IMR-90 (cell line): ENCODE data around the gene SLC16A2. TPM values are rescaled to one million over a fixed set of nuclear protein-coding genes. Genes with fewer than 3 reads are reported as not detected.

Experiments used
- ATAC-seq: fragments of 200-7000 bp; cut with Tn5 transposase; 2 replicates; pipeline ENCODE4 v1.9.1; 2020; ENCODE audit warnings: low read depth, mild to moderate bottlenecking, moderate library complexity
- BruUV-seq: library from RNA; stranded (reverse); fragments of 400-500 nt; replicated peaks from 2 replicates; lab custom pipeline; 2021; lab: Mats Ljungman, UMichigan
- CTCF ChIA-PET: fragments of 300-600 bp; formaldehyde crosslinking; extraction: SDS; loops from one replicate; lab custom pipeline; 2021; ENCODE audit warnings: antibody characterized with exemption; lab: Yijun Ruan, JAX
- POLR2A ChIA-PET: fragments of 300-600 bp; sonication (Branson Sonifier 250); formaldehyde crosslinking; loops from one replicate; lab custom pipeline; 2022; ENCODE audit warnings: antibody characterized with exemption; ENCODE audit not compliant: unreplicated experiment; lab: Charles Lee
- DNase-seq: peaks from one replicate; pipeline ENCODE4 v3.0.0; 2013
- H2AFZ ChIP-seq: replicated peaks from 2 replicates; pipeline ENCODE3; 2013; ENCODE audit warnings: low read length, mild to moderate bottlenecking; ENCODE audit not compliant: poor library complexity
- H2AK5ac ChIP-seq: 2 replicates; pipeline ENCODE4 v1.6.1; 2013; ENCODE audit warnings: low read depth, low read length, inconsistent platforms
- H2AK9ac ChIP-seq: replicated peaks from 2 replicates; pipeline ENCODE3; 2013; ENCODE audit warnings: mild to moderate bottlenecking, low read depth, low read length, moderate library complexity; ENCODE audit not compliant: poor library complexity
- H2BK120ac ChIP-seq: 2 replicates; pipeline ENCODE4 v1.6.1; 2013; ENCODE audit warnings: low read depth, low read length, inconsistent platforms
- H2BK15ac ChIP-seq: 3 replicates; pipeline ENCODE4 v1.6.1; 2013; ENCODE audit warnings: low read depth, low read length, inconsistent platforms
- H2BK20ac ChIP-seq: 2 replicates; pipeline ENCODE4 v1.6.1; 2013; ENCODE audit warnings: low read depth, mild to moderate bottlenecking, inconsistent platforms, low read length, moderate library complexity
- H2BK5ac ChIP-seq: 2 replicates; pipeline ENCODE4 v1.6.1; 2013; ENCODE audit warnings: mild to moderate bottlenecking, low read depth, low read length, inconsistent platforms; ENCODE audit not compliant: poor library complexity, severe bottlenecking
- H3K14ac ChIP-seq: replicated peaks from 2 replicates; pipeline ENCODE4 v1.6.1; 2013; ENCODE audit warnings: low read depth, low read length, inconsistent platforms
- H3K18ac ChIP-seq: 2 replicates; pipeline ENCODE4 v1.6.1; 2013; ENCODE audit warnings: low read depth, low read length, control low read depth
- H3K23ac ChIP-seq: 2 replicates; pipeline ENCODE4 v1.6.1; 2013; ENCODE audit warnings: low read depth, low read length, inconsistent platforms
- H3K27ac ChIP-seq: 2 replicates; pipeline ENCODE4 v1.5.1; 2013; ENCODE audit warnings: mild to moderate bottlenecking, control low read depth, low read length; ENCODE audit not compliant: insufficient read depth
- H3K27me3 ChIP-seq: 2 replicates; pipeline ENCODE4 v1.6.1; 2013; ENCODE audit warnings: low read length; ENCODE audit not compliant: control insufficient read depth, insufficient read depth
- H3K36me3 ChIP-seq: 2 replicates; pipeline ENCODE4 v1.6.1; 2013; ENCODE audit warnings: low read length, mixed read lengths; ENCODE audit not compliant: control insufficient read depth, insufficient read depth
- H3K4ac ChIP-seq: 2 replicates; pipeline ENCODE4 v1.6.1; 2013; ENCODE audit warnings: low read depth, low read length, inconsistent platforms
- H3K4me1 ChIP-seq: 2 replicates; pipeline ENCODE4 v1.6.1; 2013; ENCODE audit warnings: low read length, mixed read lengths; ENCODE audit not compliant: control insufficient read depth, insufficient read depth
- H3K4me2 ChIP-seq: 2 replicates; pipeline ENCODE4 v1.6.1; 2013; ENCODE audit warnings: low read depth, mild to moderate bottlenecking, control low read depth, low read length, moderate library complexity
- H3K4me3 ChIP-seq: 2 replicates; pipeline ENCODE4 v1.5.1; 2013; ENCODE audit warnings: low read depth, mild to moderate bottlenecking, control low read depth, low read length, moderate library complexity; ENCODE audit not compliant: insufficient read depth
- H3K56ac ChIP-seq: 2 replicates; pipeline ENCODE4 v1.6.1; 2013; ENCODE audit warnings: low read length, inconsistent platforms; ENCODE audit not compliant: insufficient read depth; ENCODE audit errors: extremely low read depth
- H3K79me1 ChIP-seq, 2 experiments: 2 replicates each; pipeline ENCODE4 v1.6.1; 2013; ENCODE audit warnings: low read length in 2 of 2, inconsistent platforms in 1 of 2, low read depth in 1 of 2
- H3K9ac ChIP-seq: 2 replicates; pipeline ENCODE4 v1.6.1; 2013; ENCODE audit warnings: low read depth, low read length, control low read depth
- H3K9me1 ChIP-seq: 2 replicates; pipeline ENCODE4 v1.6.1; 2013; ENCODE audit warnings: low read length, inconsistent platforms; ENCODE audit not compliant: insufficient read depth
- H3K9me3 ChIP-seq: 2 replicates; pipeline ENCODE4 v1.6.1; 2013; ENCODE audit warnings: low read length; ENCODE audit not compliant: control insufficient read depth, insufficient read depth
- H4K20me1 ChIP-seq: 2 replicates; pipeline ENCODE4 v1.6.1; 2013; ENCODE audit warnings: low read length, inconsistent platforms; ENCODE audit not compliant: insufficient read depth
- H4K5ac ChIP-seq: 2 replicates; pipeline ENCODE4 v1.6.1; 2013; ENCODE audit warnings: mild to moderate bottlenecking, low read depth, low read length, control low read depth
- H4K8ac ChIP-seq, 2 experiments: 2 replicates each; pipeline ENCODE4 v1.6.1; 2013; ENCODE audit warnings: low read depth in 2 of 2, low read length in 2 of 2, control low read depth in 1 of 2, inconsistent platforms in 1 of 2
- H4K91ac ChIP-seq: 2 replicates; pipeline ENCODE4 v1.6.1; 2013; ENCODE audit warnings: low read depth, low read length, inconsistent platforms; ENCODE audit not compliant: insufficient read depth
- BHLHE40 ChIP-seq: fragments of 150-350 bp; IDR thresholded peaks from 2 replicates; pipeline ENCODE4 v1.6.1; 2016; ENCODE audit warnings: mild to moderate bottlenecking, low read depth, low read length
- CEBPB ChIP-seq: IDR thresholded peaks from 2 replicates; pipeline ENCODE4 v1.6.1; 2012; ENCODE audit warnings: low read depth, low read length, improper control_type of control experiment
- CHD1 ChIP-seq: IDR thresholded peaks from 2 replicates; pipeline ENCODE4 v1.6.1; 2012; ENCODE audit warnings: low read depth, low read length, improper control_type of control experiment
- CTCF ChIP-seq: conservative IDR thresholded peaks from 2 replicates; pipeline ENCODE4 v1.5.1; 2012; ENCODE audit warnings: mild to moderate bottlenecking, low read depth, low read length, improper control_type of control experiment
- ELK1 ChIP-seq: fragments of 150-350 bp; IDR thresholded peaks from 2 replicates; pipeline ENCODE4 v1.6.1; 2016; ENCODE audit warnings: low read depth, mild to moderate bottlenecking, low read length, moderate library complexity, borderline replicate concordance
- FOS ChIP-seq: fragments of 150-350 bp; IDR thresholded peaks from 2 replicates; pipeline ENCODE4 v1.6.1; 2016; ENCODE audit warnings: low read depth, low read length
- MAFK ChIP-seq: IDR thresholded peaks from 2 replicates; pipeline ENCODE4 v1.6.1; 2012; ENCODE audit warnings: low read depth, low read length, improper control_type of control experiment
- MAZ ChIP-seq: IDR thresholded peaks from 2 replicates; pipeline ENCODE4 v1.6.1; 2012; ENCODE audit warnings: low read depth, mild to moderate bottlenecking, low read length, improper control_type of control experiment, moderate library complexity, borderline replicate concordance
- MXI1 ChIP-seq: IDR thresholded peaks from 2 replicates; pipeline ENCODE4 v1.6.1; 2012; ENCODE audit warnings: low read depth, mild to moderate bottlenecking, low read length, moderate library complexity, borderline replicate concordance
- NFE2L2 ChIP-seq: fragments of 150-350 bp; IDR thresholded peaks from 2 replicates; pipeline ENCODE4 v1.6.1; 2016; ENCODE audit warnings: low read depth, mild to moderate bottlenecking, low read length
- POLR2A ChIP-seq: IDR thresholded peaks from 2 replicates; pipeline ENCODE4 v1.6.1; 2012; ENCODE audit warnings: mild to moderate bottlenecking, low read depth, low read length
- RAD21 ChIP-seq: IDR thresholded peaks from 2 replicates; pipeline ENCODE4 v1.6.1; 2012; ENCODE audit warnings: low read length, improper control_type of control experiment
- RCOR1 ChIP-seq: IDR thresholded peaks from 2 replicates; pipeline ENCODE4 v1.6.1; 2012; ENCODE audit warnings: mild to moderate bottlenecking, low read length, improper control_type of control experiment; ENCODE audit not compliant: insufficient replicate concordance
- RFX5 ChIP-seq: IDR thresholded peaks from 2 replicates; pipeline ENCODE4 v1.8.0; 2012; ENCODE audit warnings: low read depth, mild to moderate bottlenecking, low read length, moderate library complexity
- SMC3 ChIP-seq: fragments of 150-350 bp; IDR thresholded peaks from 2 replicates; pipeline ENCODE4 v1.6.1; 2016; ENCODE audit warnings: low read depth, mild to moderate bottlenecking, antibody characterized with exemption, low read length, moderate library complexity
- USF2 ChIP-seq: fragments of 150-350 bp; IDR thresholded peaks from 2 replicates; pipeline ENCODE4 v1.6.1; 2017; ENCODE audit warnings: mild to moderate bottlenecking, antibody characterized with exemption, low read length, low read depth
- WGBS, 2 experiments: methylation state at CpG; one replicate each; pipeline versions ENCODE4 v1.1.5 to v1.1.7; 2013; ENCODE audit warnings: missing lambda C conversion rate in 2 of 2; ENCODE audit not compliant: insufficient read length in 1 of 2; ENCODE audit errors: extremely low coverage in 2 of 2; 5-methylcytosine and 5-hydroxymethylcytosine counted together
- dilution Hi-C: fragments of 300-500 bp; cut with HindIII; formaldehyde crosslinking; loops from one replicate; pipeline ENCODE4 v1.14.3; 2018; ENCODE audit warnings: low sequenced_read_pairs; ENCODE audit not compliant: unreplicated experiment
- in situ Hi-C: fragments of 300-500 bp; cut with MboI; formaldehyde crosslinking; loops from 3 replicates; pipeline ENCODE4 v1.14.3; 2019; ENCODE audit warnings: low sequenced_read_pairs, inconsistent platforms, mixed read lengths
- intact Hi-C: fragments of 100-400 bp; cut with micrococcal nuclease; formaldehyde crosslinking; loops from 2 replicates; pipeline ENCODE4 v1.10.0; 2022
- polyA plus RNA-seq, 3 experiments: library from polyadenylated mRNA; depleted of rRNA; stranded (reverse); fragments of >200 nt; gene quantifications; 2 replicates each; pipeline ENCODE4 v1.2.3, GENCODE V29; 2012; ENCODE audit warnings: low replicate concordance in 1 of 3
- total RNA-seq: library from RNA; depleted of rRNA; stranded (reverse); fragments of >200 nt; gene quantifications from 2 replicates; pipeline ENCODE4 v1.2.3, GENCODE V29; 2012

Gene SLC16A2
- total and polyA plus RNA-seq, 2 of the 4 experiments (the other 2 are of a cell fraction) = 6.1 to 23.8 TPM

- H2AK5ac ChIP-seq = no peak overlapping the region
- no peak overlapping the region for H3K14ac ChIP-seq
- CTCF ChIA-PET = interaction anchor here (0.6 kb wide), 1 partner anchor 19 kb away, joined by 3 read pairs; no protein-coding TSS in a partner anchor
- H3K56ac ChIP-seq = no peak overlapping the region
- H4K91ac ChIP-seq = no peak overlapping the region
- H3K36me3 ChIP-seq = no peaks in the 10 kb centered on the region
- H3K27me3 ChIP-seq = peaks cover 2% of the 10 kb centered on the region; the same call in 1 of the 2 replicates
- H3K4me2 ChIP-seq = no peak overlapping the region
- peaks cover 9% of the 10 kb centered on the region; the same call in 1 of the 2 replicates for H4K20me1 ChIP-seq
- H3K4me3 ChIP-seq = no peak overlapping the region
- H3K9me1 ChIP-seq = peaks cover 14% of the 10 kb centered on the region
- no peak overlapping the region for H4K8ac ChIP-seq
- POLR2A ChIA-PET = no interaction called here
- no peak overlapping the region for H3K9ac ChIP-seq
- DNase-seq (no peak), ATAC-seq (no peak)
- peaks cover 6% of the 10 kb centered on the region for H3K4me1 ChIP-seq
- H4K5ac ChIP-seq = no peak overlapping the region
- H2BK15ac ChIP-seq = no peak overlapping the region
- in situ Hi-C loops (no loop called here), dilution Hi-C loops (no loop called here), intact Hi-C loops (no loop called here)
- H3K9me3 ChIP-seq = no peaks in the 10 kb centered on the region
- no peak overlapping the region for H2BK5ac ChIP-seq
- no peak overlapping the region for H3K23ac ChIP-seq
- no TSS peak for BruUV-seq
- H3K79me1 ChIP-seq = peaks cover 8 to 16% of the 10 kb centered on the region in 2 experiments; a peak in 1 of 4 replicates
- no peak overlapping the region for H2AFZ ChIP-seq
- WGBS, 2 experiments = no CpG with 5 or more reads among the region's 1 CpG
- H2BK20ac ChIP-seq = no peak overlapping the region
- H2AK9ac ChIP-seq = no peak overlapping the region
- no peak overlapping the region for H3K4ac ChIP-seq
- no peak for TF ChIP-seq RAD21
- no peak for TF ChIP-seq MAZ
- no peak for TF ChIP-seq SMC3
- TF ChIP-seq RCOR1 = no peak
- no peak for TF ChIP-seq RFX5
- no peak for TF ChIP-seq MAFK
- no peak for TF ChIP-seq USF2
- no peak for TF ChIP-seq POLR2A
- TF ChIP-seq FOS = no peak
- no peak for TF ChIP-seq MXI1
- no peak for TF ChIP-seq CHD1
- TF ChIP-seq CEBPB = no peak
- no peak for TF ChIP-seq ELK1
- no peak for TF ChIP-seq CTCF
- no peak for TF ChIP-seq BHLHE40
- no peak for TF ChIP-seq NFE2L2
- H3K27ac ChIP-seq = no peak overlapping the region
- H3K18ac ChIP-seq = no peak overlapping the region
- H2BK120ac ChIP-seq = no peak overlapping the region
Observed at GRCh38 chrX:74446876-74447275, 25.6 kb downstream of the SLC16A2 start.
